Measurements from ENCODE around the gene SOWAHA. TPM values are rescaled to one million over a fixed set of nuclear protein-coding genes. Genes with fewer than 3 reads are reported as not detected.

Gene SOWAHA
- total RNA-seq, 1 experiment from 2014 or later: 0.39 TPM

GRCh38 chr5:132773114-132773513 is 40.0 kb upstream of the SOWAHA start:
- peaks cover 12 to 24% of the 10 kb centered on the region in 2 experiments for H3K4me1 ChIP-seq (ENCODE audit: control insufficient read depth in 1 of 2, insufficient read depth in 2 of 2, low read length in 2 of 2)
- H2AFZ ChIP-seq (ENCODE audit: low read depth, low read length, poor library complexity, severe bottlenecking): no peak overlapping the region
- H3K9me3 ChIP-seq (ENCODE audit: control insufficient read depth in 1 of 2, insufficient read depth in 1 of 2, low read depth in 1 of 2, low read length in 2 of 2): no peaks in the 10 kb centered on the region
- no TSS peak for BruUV-seq (replicated peaks)
- no peak overlapping the region for H3K4me3 ChIP-seq (replicated peaks in 1 of 2; ENCODE audit: low read depth in 1 of 2, low read length in 2 of 2)
- peaks cover 22% of the 10 kb centered on the region for H3K79me2 ChIP-seq (ENCODE audit: insufficient read depth, low read length)
- no peaks in the 10 kb centered on the region for H4K20me1 ChIP-seq (ENCODE audit: insufficient read depth)
- no peaks in the 10 kb centered on the region for H3K9me2 ChIP-seq (ENCODE audit: insufficient read depth)
- ChIA-PET CTCF (no interaction called here), POLR2A (no interaction called here), RAD21 (ENCODE audit: low non-redundant PET in 1 of 2, low total read pairs in 2 of 2, uncharacterized antibody in 2 of 2, unreplicated experiment in 2 of 2) (no interaction called here)
- no peaks in the 10 kb centered on the region for H3K36me3 ChIP-seq (ENCODE audit: control insufficient read depth in 1 of 2, insufficient read depth in 2 of 2, low read length in 2 of 2)
- no peak overlapping the region for H3K4me2 ChIP-seq (ENCODE audit: low read length)
- no peak for DNase-seq (ENCODE audit: low read depth, low spot score)
- no peak overlapping the region for H3K9ac ChIP-seq (ENCODE audit: low read length)
- ATAC-seq: no peak
- TF ChIP-seq RAD21 (IDR thresholded peaks at IDR 0.05; ENCODE audit: low read depth) (no peak), CTCF (IDR thresholded peaks at IDR 0.05 in 2 of 3, conservative IDR thresholded peaks at IDR 0.05 in 1 of 3; ENCODE audit: borderline replicate concordance in 1 of 3, insufficient read depth in 1 of 3, low read depth in 2 of 3, low read length in 2 of 3) (no peak), CBX3 (IDR thresholded peaks at IDR 0.05; ENCODE audit: low read depth) (no peak), EZH2phosphoT487 (IDR thresholded peaks at IDR 0.05; ENCODE audit: borderline replicate concordance) (no peak), ZNF274 (IDR thresholded peaks at IDR 0.05; ENCODE audit: low read depth, low read length) (no peak), ATF3 (IDR thresholded peaks at IDR 0.05) (no peak), POLR2AphosphoS5 (IDR thresholded peaks at IDR 0.05; ENCODE audit: low read depth, low read length) (no peak), SIN3A (IDR thresholded peaks at IDR 0.05; ENCODE audit: low read depth) (no peak), MAX (IDR thresholded peaks at IDR 0.05) (no peak), YY1 (IDR thresholded peaks at IDR 0.05; ENCODE audit: extremely low read depth, insufficient replicate concordance, low read depth, low read length) (no peak), EZH2 (IDR thresholded peaks at IDR 0.05) (no peak), SRF (IDR thresholded peaks at IDR 0.05; ENCODE audit: low read depth) (no peak), JUND (IDR thresholded peaks at IDR 0.05) (no peak), FOSL1 (IDR thresholded peaks at IDR 0.05; ENCODE audit: low read depth) (no peak), REST (IDR thresholded peaks at IDR 0.05; ENCODE audit: low read depth) (no peak), CEBPB (IDR thresholded peaks at IDR 0.05; ENCODE audit: low read depth) (no peak)
- no peaks in the 10 kb centered on the region for H3K27me3 ChIP-seq (ENCODE audit: insufficient read depth, low read length)
- intact Hi-C loops (cut with micrococcal nuclease): no loop called here
- H3K27ac ChIP-seq (ENCODE audit: low read depth, low read length): no peak overlapping the region

All from HCT116 (cell line).